ENCODE results near the gene ANKRD23. TPM values are rescaled to one million over a fixed set of nuclear protein-coding genes. Genes with fewer than 3 reads are reported as not detected.
A peak's percentile ranks its signal among the peaks of the same experiment; 100 is the strongest.

Gene ANKRD23
- total RNA-seq, 1 donor from 2014 or later = 7.3 TPM

DNA sequence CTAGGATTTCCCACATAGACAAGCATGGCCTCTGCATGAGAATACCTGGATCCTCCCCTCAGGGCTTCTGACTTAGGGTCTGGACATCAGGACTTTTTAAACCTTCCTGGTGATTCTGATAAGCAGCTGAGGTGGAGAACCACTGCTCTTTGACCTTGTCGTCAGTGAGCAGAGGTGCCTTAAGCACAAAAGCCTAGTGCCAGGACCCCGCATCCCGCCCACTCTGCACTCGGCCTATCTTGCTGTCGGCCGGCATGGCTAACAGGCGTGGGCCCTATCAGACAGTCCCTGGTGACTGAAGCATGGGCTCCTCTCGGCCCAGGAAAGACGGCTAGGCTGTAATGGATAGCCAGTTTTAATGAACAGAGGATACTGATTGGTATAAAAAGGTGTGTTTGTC lies 6.2 kb downstream of the ANKRD23 start:
- no peaks in the 10 kb centered on the region for H3K27me3 Mint-ChIP-seq
- peaks cover 25% of the 10 kb centered on the region for H3K4me1 Mint-ChIP-seq
- CTCF ChIA-PET = no interaction called here
- H3K4me3 Mint-ChIP-seq = no peak overlapping the region
- H3K27ac Mint-ChIP-seq = no peak overlapping the region
- no peak for ATAC-seq (ENCODE audit: low read depth)
- POLR2A ChIA-PET = interaction anchor here (0.5 to 1.1 kb wide), 2 partner anchors 14 to 31 kb away, joined by 3 read pairs; no protein-coding TSS in a partner anchor
- TF ChIP-seq, protein P1, sequence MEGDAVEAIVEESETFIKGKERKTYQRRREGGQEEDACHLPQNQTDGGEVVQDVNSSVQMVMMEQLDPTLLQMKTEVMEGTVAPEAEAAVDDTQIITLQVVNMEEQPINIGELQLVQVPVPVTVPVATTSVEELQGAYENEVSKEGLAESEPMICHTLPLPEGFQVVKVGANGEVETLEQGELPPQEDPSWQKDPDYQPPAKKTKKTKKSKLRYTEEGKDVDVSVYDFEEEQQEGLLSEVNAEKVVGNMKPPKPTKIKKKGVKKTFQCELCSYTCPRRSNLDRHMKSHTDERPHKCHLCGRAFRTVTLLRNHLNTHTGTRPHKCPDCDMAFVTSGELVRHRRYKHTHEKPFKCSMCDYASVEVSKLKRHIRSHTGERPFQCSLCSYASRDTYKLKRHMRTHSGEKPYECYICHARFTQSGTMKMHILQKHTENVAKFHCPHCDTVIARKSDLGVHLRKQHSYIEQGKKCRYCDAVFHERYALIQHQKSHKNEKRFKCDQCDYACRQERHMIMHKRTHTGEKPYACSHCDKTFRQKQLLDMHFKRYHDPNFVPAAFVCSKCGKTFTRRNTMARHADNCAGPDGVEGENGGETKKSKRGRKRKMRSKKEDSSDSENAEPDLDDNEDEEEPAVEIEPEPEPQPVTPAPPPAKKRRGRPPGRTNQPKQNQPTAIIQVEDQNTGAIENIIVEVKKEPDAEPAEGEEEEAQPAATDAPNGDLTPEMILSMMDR (IDR thresholded peaks at IDR 0.05) = no peak
- H3K36me3 Mint-ChIP-seq (ENCODE audit: low read depth) = peaks cover 30% of the 10 kb centered on the region
- no peaks in the 10 kb centered on the region for H3K9me3 Mint-ChIP-seq
- intact Hi-C loops (cut with micrococcal nuclease) = no loop called here
- no peak for DNase-seq

- Mint-ChIP-seq H3K27me3 (no peaks in the 10 kb centered on the region), H3K9me3 (no peaks in the 10 kb centered on the region), H3K27ac (no peak overlapping the region), H3K4me3 (no peak overlapping the region), H3K4me1 (peaks cover 25% of the 10 kb centered on the region), H3K36me3 (ENCODE audit: low read depth) (peaks cover 43% of the 10 kb centered on the region)
- no peak for ATAC-seq (ENCODE audit: low read depth)
- TF ChIP-seq, protein P1 (IDR thresholded peaks at IDR 0.05) = no peak
- no peak for DNase-seq
- ChIA-PET CTCF (no interaction called here), POLR2A (interaction anchor here (0.6 kb wide), 1 partner anchor 62 kb away, joined by 4 read pairs; no protein-coding TSS in a partner anchor)
- intact Hi-C loops (cut with micrococcal nuclease) = no loop called here
Observed at GRCh38 chr2:96835830-96836229, 8.0 kb downstream of the ANKRD23 start.

GRCh38 chr2:96832754-96833507 lies 10.9 kb downstream of the ANKRD23 start:
- peak; percentile 37 for ATAC-seq (ENCODE audit: low read depth)
- TF ChIP-seq, protein P1 (IDR thresholded peaks at IDR 0.05) = no peak
- Mint-ChIP-seq H3K27me3 (no peaks in the 10 kb centered on the region), H3K27ac (peak overlapping the region; percentile 50), H3K9me3 (no peaks in the 10 kb centered on the region), H3K4me1 (peaks cover 11% of the 10 kb centered on the region), H3K36me3 (ENCODE audit: low read depth) (peaks cover 71% of the 10 kb centered on the region), H3K4me3 (no peak overlapping the region)
- intact Hi-C loops (cut with micrococcal nuclease) = no loop called here
- ChIA-PET CTCF (interaction anchor here (0.7 kb wide), 1 partner anchor 57 kb away, joined by 3 read pairs; no protein-coding TSS in a partner anchor), POLR2A (no interaction called here)
- no peak for DNase-seq

DNA sequence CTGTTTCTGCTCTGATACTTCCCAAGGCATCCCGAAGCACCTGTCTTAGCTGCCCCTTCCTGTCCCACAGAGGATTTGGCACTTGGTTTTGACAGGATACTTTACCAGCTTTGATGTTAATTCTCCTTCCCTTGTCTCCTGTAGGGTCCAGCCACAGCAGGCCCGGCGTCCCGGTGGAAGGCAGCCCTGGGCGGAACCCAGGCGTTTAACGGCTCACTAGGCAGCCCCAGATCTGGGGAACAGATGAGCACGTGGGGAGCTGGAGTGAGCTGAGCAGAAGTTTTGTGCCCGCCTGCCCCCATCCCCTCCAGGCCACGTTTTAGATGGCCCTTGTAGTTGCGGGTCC lies 11.4 kb downstream of the ANKRD23 start:
- ATAC-seq (ENCODE audit: low read depth) = no peak
- POLR2A ChIA-PET = no interaction called here
- Mint-ChIP-seq H3K9me3 (no peaks in the 10 kb centered on the region), H3K36me3 (ENCODE audit: low read depth) (peaks cover 76% of the 10 kb centered on the region), H3K4me3 (no peak overlapping the region), H3K4me1 (peaks cover 11% of the 10 kb centered on the region), H3K27me3 (no peaks in the 10 kb centered on the region), H3K27ac (no peak overlapping the region)
- TF ChIP-seq, protein P1 (IDR thresholded peaks at IDR 0.05) = no peak
- CTCF ChIA-PET = no interaction called here
- DNase-seq = no peak
- intact Hi-C loops (cut with micrococcal nuclease) = no loop called here

DNA sequence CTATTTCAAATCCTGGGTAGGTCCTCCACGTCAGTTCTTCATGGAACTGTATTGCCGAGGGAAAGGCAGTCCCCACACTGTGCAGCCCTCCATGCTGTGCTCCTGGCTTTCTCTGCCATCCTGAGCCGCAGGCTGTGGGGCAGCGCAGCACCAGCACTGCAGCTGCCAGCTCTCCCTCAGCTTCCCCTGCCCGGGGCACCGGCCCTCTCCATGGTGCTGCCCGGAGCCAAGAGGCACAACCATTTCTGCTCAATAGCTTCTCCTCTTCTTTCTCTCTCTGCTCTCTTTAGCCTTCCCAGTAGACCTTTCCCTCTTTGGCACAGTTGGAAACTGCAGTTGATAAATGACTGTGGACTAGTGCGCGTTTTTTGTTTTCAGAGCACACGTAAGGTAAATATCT lies 12.1 kb downstream of the ANKRD23 start:
- no peak overlapping the region for H3K27ac Mint-ChIP-seq
- H3K36me3 Mint-ChIP-seq (ENCODE audit: low read depth) = peaks cover 81% of the 10 kb centered on the region
- H3K27me3 Mint-ChIP-seq = no peaks in the 10 kb centered on the region
- TF ChIP-seq, protein P1 (IDR thresholded peaks at IDR 0.05) = no peak
- peaks cover 11% of the 10 kb centered on the region for H3K4me1 Mint-ChIP-seq
- ChIA-PET POLR2A (no interaction called here), CTCF (no interaction called here)
- intact Hi-C loops (cut with micrococcal nuclease) = no loop called here
- no peak for DNase-seq
- no peaks in the 10 kb centered on the region for H3K9me3 Mint-ChIP-seq
- no peak for ATAC-seq (ENCODE audit: low read depth)
- H3K4me3 Mint-ChIP-seq = no peak overlapping the region

All from activated B cell treated with CpG ODN at 0.5 μM for 24 hours (primary cell).